ENCODE results near the gene ASPA.

Gene ASPA

DNA sequence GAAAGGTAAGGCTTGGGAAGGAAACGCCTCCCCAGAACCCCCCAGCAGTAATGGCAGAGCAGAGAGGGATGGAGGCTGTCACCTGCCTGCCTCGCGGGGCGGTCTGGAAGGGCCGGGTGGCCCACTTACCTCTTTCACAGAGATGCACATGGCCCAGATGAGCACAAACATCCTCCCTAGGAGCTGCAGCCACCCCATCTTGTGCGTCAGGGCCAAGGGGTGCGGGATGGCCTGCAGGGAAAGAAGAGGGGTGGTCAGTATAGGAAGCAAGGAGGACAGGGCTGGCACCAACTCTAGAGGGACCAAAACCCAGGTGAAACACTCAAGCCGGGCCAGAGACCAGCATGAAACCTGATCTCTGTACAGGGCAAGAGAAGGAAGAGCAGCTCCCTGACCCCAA is 52.1 kb downstream of the ASPA start:
- H3K79me2 ChIP-seq (ENCODE audit: control insufficient read depth, low read length), result no peaks in the 10 kb centered on the region
- no peaks in the 10 kb centered on the region for H3K9me2 ChIP-seq (replicated peaks; ENCODE audit: control insufficient read depth, low read length)
- H3K27ac ChIP-seq (ENCODE audit: low read depth, low read length), result no peak overlapping the region
- no peaks in the 10 kb centered on the region for H3K27me3 ChIP-seq (ENCODE audit: control insufficient read depth, low read length)
- H3K4me1 ChIP-seq (ENCODE audit: control insufficient read depth, low read length), result no peaks in the 10 kb centered on the region
- no peaks in the 10 kb centered on the region for H4K20me1 ChIP-seq (ENCODE audit: control insufficient read depth, insufficient read depth, low read depth, low read length)
- no peak overlapping the region for H3K4me2 ChIP-seq (ENCODE audit: low read length)
- no peaks in the 10 kb centered on the region for H3K9me3 ChIP-seq (ENCODE audit: control insufficient read depth, insufficient read depth, low read length)
- H3K4me3 ChIP-seq (ENCODE audit: low read length), result no peak overlapping the region
- TF ChIP-seq, protein P1, sequence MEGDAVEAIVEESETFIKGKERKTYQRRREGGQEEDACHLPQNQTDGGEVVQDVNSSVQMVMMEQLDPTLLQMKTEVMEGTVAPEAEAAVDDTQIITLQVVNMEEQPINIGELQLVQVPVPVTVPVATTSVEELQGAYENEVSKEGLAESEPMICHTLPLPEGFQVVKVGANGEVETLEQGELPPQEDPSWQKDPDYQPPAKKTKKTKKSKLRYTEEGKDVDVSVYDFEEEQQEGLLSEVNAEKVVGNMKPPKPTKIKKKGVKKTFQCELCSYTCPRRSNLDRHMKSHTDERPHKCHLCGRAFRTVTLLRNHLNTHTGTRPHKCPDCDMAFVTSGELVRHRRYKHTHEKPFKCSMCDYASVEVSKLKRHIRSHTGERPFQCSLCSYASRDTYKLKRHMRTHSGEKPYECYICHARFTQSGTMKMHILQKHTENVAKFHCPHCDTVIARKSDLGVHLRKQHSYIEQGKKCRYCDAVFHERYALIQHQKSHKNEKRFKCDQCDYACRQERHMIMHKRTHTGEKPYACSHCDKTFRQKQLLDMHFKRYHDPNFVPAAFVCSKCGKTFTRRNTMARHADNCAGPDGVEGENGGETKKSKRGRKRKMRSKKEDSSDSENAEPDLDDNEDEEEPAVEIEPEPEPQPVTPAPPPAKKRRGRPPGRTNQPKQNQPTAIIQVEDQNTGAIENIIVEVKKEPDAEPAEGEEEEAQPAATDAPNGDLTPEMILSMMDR (IDR thresholded peaks at IDR 0.05; ENCODE audit: low read depth, low read length, poor library complexity, severe bottlenecking), result no peak
- TF ChIP-seq EZH2phosphoT487 (IDR thresholded peaks at IDR 0.05; ENCODE audit: borderline replicate concordance, low read length), result no peak
- H3F3A ChIP-seq (ENCODE audit: control insufficient read depth, insufficient read depth), result no peaks in the 10 kb centered on the region
- H3K36me3 ChIP-seq (ENCODE audit: control insufficient read depth, low read length), result no peaks in the 10 kb centered on the region

DNA sequence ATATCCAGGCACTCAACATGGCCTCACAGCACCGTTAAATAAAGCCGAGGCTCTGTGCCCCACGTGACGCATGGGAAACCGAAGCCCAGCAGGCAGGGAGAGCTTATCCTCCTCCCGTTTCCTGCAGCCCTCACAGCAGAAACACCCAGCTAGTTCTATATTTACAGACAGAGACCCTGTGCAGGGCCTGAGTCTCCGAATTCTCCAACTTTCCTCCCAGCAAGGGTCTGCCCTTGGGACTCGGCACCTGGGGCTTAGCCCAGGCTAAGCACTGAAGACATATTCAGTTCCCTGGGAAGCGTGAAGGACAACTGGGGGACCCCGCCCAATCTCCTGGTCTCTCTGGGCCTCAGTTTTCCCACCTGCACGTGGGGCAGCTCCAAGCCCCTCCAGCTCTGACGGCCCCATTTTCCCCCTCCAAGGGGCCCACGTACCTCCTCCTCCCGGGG is 52.6 kb downstream of the ASPA start:
- no peaks in the 10 kb centered on the region for H4K20me1 ChIP-seq (ENCODE audit: control insufficient read depth, insufficient read depth, low read depth, low read length)
- H3F3A ChIP-seq (ENCODE audit: control insufficient read depth, insufficient read depth), result no peaks in the 10 kb centered on the region
- no peak overlapping the region for H3K27ac ChIP-seq (ENCODE audit: low read depth, low read length)
- H3K27me3 ChIP-seq (ENCODE audit: control insufficient read depth, low read length), result no peaks in the 10 kb centered on the region
- TF ChIP-seq, protein P1 (IDR thresholded peaks at IDR 0.05; ENCODE audit: low read depth, low read length, poor library complexity, severe bottlenecking), result no peak
- TF ChIP-seq EZH2phosphoT487 (IDR thresholded peaks at IDR 0.05; ENCODE audit: borderline replicate concordance, low read length), result no peak
- H3K4me2 ChIP-seq (ENCODE audit: low read length), result no peak overlapping the region
- H3K79me2 ChIP-seq (ENCODE audit: control insufficient read depth, low read length), result no peaks in the 10 kb centered on the region
- no peaks in the 10 kb centered on the region for H3K36me3 ChIP-seq (ENCODE audit: control insufficient read depth, low read length)
- H3K9me2 ChIP-seq (replicated peaks; ENCODE audit: control insufficient read depth, low read length), result no peaks in the 10 kb centered on the region
- H3K4me3 ChIP-seq (ENCODE audit: low read length), result no peak overlapping the region
- H3K4me1 ChIP-seq (ENCODE audit: control insufficient read depth, low read length), result no peaks in the 10 kb centered on the region
- no peaks in the 10 kb centered on the region for H3K9me3 ChIP-seq (ENCODE audit: control insufficient read depth, insufficient read depth, low read length)

DNA sequence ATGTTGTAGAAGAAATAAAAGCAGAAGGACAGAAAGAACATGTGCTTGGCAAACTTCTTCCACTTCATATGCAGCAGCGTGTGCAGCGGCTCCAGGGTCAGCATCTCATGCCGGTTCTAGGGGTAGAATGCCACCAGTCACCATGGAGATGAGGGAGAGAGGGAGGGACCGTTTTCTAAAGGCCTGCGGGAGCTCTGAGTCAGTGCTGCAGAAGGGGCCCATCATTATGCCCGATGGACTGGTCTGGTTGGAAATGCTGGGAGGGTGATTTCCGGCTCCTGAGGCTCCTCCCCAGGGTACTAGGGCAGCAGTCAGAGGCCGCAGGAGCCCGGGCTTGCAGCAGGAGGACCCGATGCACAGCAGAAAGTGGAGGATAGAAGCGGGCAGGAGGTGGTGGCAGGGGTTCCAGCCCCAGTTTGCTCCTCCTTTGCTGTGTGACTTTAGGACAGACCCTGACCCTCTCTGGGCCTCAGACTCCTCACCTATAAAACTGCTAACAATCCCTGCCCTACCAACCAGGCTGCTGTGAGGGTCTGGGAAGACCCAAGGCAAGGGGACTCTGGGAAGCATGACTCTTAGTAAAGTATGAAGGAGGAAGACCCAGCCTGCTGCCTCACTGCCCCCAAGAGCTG is 53.2 kb downstream of the ASPA start:
- H3F3A ChIP-seq (ENCODE audit: control insufficient read depth, insufficient read depth), result no peaks in the 10 kb centered on the region
- no peaks in the 10 kb centered on the region for H3K79me2 ChIP-seq (ENCODE audit: control insufficient read depth, low read length)
- H3K27me3 ChIP-seq (ENCODE audit: control insufficient read depth, low read length), result no peaks in the 10 kb centered on the region
- no peak overlapping the region for H3K27ac ChIP-seq (ENCODE audit: low read depth, low read length)
- H3K4me3 ChIP-seq (ENCODE audit: low read length), result no peak overlapping the region
- no peaks in the 10 kb centered on the region for H3K4me1 ChIP-seq (ENCODE audit: control insufficient read depth, low read length)
- H3K9me3 ChIP-seq (ENCODE audit: control insufficient read depth, insufficient read depth, low read length), result no peaks in the 10 kb centered on the region
- TF ChIP-seq, protein P1 (IDR thresholded peaks at IDR 0.05; ENCODE audit: low read depth, low read length, poor library complexity, severe bottlenecking), result no peak
- TF ChIP-seq EZH2phosphoT487 (IDR thresholded peaks at IDR 0.05; ENCODE audit: borderline replicate concordance, low read length), result no peak
- H4K20me1 ChIP-seq (ENCODE audit: control insufficient read depth, insufficient read depth, low read depth, low read length), result no peaks in the 10 kb centered on the region
- H3K36me3 ChIP-seq (ENCODE audit: control insufficient read depth, low read length), result no peaks in the 10 kb centered on the region
- H3K4me2 ChIP-seq (ENCODE audit: low read length), result no peak overlapping the region
- H3K9me2 ChIP-seq (replicated peaks; ENCODE audit: control insufficient read depth, low read length), result no peaks in the 10 kb centered on the region
